Measurements from ENCODE around the gene SECTM1.

- no peak for TF ChIP-seq CTCF (conservative IDR thresholded peaks at IDR 0.05; ENCODE audit: low read depth in 2 of 2)
- TF ChIP-seq POLR2AphosphoS5 (IDR thresholded peaks at IDR 0.05; ENCODE audit: low read depth): no peak
- TF ChIP-seq EZH2 (IDR thresholded peaks at IDR 0.05; ENCODE audit: low read depth, unreplicated experiment): no peak
- TF ChIP-seq ETS1 (IDR thresholded peaks at IDR 0.05): no peak
- TF ChIP-seq REST (IDR thresholded peaks at IDR 0.05; ENCODE audit: unreplicated experiment): no peak
- no peak for TF ChIP-seq ZNF114 (CRISPR knock-in tag; IDR thresholded peaks at IDR 0.05)
Measured at GRCh38 chr17:82311971-82312370, 21.6 kb downstream of the SECTM1 start.
